ENCODE results near the gene TNK1.
"Not testable (repeated sequence)": the region's sequence is repeated elsewhere in the genome, so short reads cannot be mapped to it uniquely, and the experiment has no call there.

Gene TNK1

GRCh38 chr17:7348478-7349242 is 32.2 kb upstream of the TNK1 start:
- no peaks in the 10 kb centered on the region for H3K27me3 Mint-ChIP-seq
- DNase-seq (no peak), ATAC-seq (no peak)
- H3K4me3 Mint-ChIP-seq: no peak overlapping the region
- no peak overlapping the region for H3K27ac Mint-ChIP-seq
- peaks cover 29% of the 10 kb centered on the region for H3K4me1 Mint-ChIP-seq
- no peaks in the 10 kb centered on the region for H3K9me3 Mint-ChIP-seq
- peaks cover 12% of the 10 kb centered on the region for H3K36me3 Mint-ChIP-seq (ENCODE audit: low read depth)

DNA sequence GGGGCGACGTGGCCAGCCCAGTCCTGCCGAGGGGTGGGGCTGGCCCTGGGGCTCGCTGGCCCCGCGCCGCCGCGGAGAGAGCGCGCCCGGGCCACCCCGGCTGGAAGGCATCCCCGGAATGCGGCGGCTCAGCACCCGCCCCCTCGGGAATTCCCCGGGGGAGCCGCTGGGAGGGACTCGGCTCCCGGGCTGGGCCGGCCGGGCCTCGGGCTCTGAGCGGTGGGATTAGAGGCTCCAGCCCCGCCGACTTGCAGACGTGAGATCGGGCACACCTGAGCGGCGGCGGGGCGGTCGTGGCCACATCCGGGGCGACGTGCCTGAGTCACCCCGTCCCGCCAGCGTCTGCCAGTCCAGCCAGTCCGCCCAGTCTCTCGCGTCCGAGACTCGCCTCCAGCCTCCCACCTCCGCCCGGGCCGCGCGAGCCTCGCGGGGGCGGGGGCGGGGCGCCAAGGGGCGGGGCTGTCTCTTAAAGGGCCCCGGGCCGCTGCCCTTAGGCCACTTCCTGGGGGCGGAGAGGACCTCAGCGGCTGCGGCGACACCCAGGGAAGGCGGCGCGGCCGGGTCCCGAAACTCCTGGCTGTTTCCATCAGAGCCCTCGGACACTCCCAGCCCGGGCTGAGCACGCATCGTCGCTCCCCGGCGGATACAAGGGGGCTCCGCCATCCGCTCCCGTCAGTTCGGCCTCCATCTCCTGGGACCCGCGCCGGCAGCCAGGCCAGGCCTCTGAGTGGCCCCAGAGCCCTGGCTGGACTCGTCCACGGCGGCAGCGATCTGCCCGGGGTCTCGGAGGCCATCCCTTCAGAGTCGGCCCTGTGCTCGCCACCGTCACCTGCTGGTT is 29.0 kb upstream of the TNK1 start, which contains the start of gene KCTD11:
Gene KCTD11 (plus strand): TSS at position 498 of the 838 bp plus-strand sequence.
- peak; percentile 87 for DNase-seq
- Mint-ChIP-seq H3K27ac (peak within 1 kb of the TSS; percentile 78), H3K27me3 (no peaks in the 10 kb centered on the region), H3K9me3 (no peaks in the 10 kb centered on the region), H3K36me3 (ENCODE audit: low read depth) (peaks cover 12% of the 10 kb centered on the region), H3K4me3 (peak within 1 kb of the TSS; percentile 82), H3K4me1 (peaks cover 43% of the 10 kb centered on the region)
- ATAC-seq: peak; percentile 55

DNA sequence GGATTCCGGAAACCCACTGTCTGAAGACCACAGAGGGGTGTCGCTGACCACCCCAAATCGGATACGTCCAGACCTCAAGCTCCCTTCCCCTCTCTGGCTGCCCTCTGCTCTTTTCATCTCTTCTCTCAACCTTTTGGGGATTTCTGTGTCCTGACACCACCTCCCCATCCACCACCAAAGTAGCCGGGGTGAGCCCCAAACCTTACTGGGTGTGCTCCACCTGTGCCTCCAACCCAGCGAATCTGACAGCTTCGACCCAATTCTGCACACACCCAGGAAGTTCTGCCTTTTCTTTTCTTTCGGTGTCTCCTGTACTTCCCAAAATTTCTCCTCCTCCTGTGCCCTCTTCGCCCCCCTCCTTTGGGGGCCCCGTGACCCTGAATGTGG is 28.4 kb upstream of the TNK1 start:
- no peak for DNase-seq
- Mint-ChIP-seq H3K4me1 (peaks cover 43% of the 10 kb centered on the region), H3K27me3 (no peaks in the 10 kb centered on the region), H3K4me3 (peak overlapping the region; percentile 82), H3K9me3 (no peaks in the 10 kb centered on the region), H3K27ac (peak overlapping the region; percentile 78), H3K36me3 (ENCODE audit: low read depth) (peaks cover 12% of the 10 kb centered on the region)
- ATAC-seq: no peak

- no peaks in the 10 kb centered on the region for H3K9me3 Mint-ChIP-seq
- H3K4me3 Mint-ChIP-seq: peak overlapping the region; percentile 82
- H3K4me1 Mint-ChIP-seq: peaks cover 43% of the 10 kb centered on the region
- no peak for DNase-seq
- H3K27me3 Mint-ChIP-seq: no peaks in the 10 kb centered on the region
- no peak for ATAC-seq
- H3K27ac Mint-ChIP-seq: peak overlapping the region; percentile 78
- peaks cover 9% of the 10 kb centered on the region for H3K36me3 Mint-ChIP-seq (ENCODE audit: low read depth)
Observed at GRCh38 chr17:7352910-7353635, 27.8 kb upstream of the TNK1 start.

- ATAC-seq: peak; percentile 9
- peak; percentile 33 for DNase-seq
- Mint-ChIP-seq H3K4me3 (no peak overlapping the region), H3K27ac (peak overlapping the region; percentile 38), H3K9me3 (no peaks in the 10 kb centered on the region), H3K4me1 (peaks cover 41% of the 10 kb centered on the region), H3K36me3 (ENCODE audit: low read depth) (peaks cover 8% of the 10 kb centered on the region), H3K27me3 (no peaks in the 10 kb centered on the region)
Observed at GRCh38 chr17:7354262-7354843, 26.5 kb upstream of the TNK1 start.

DNA sequence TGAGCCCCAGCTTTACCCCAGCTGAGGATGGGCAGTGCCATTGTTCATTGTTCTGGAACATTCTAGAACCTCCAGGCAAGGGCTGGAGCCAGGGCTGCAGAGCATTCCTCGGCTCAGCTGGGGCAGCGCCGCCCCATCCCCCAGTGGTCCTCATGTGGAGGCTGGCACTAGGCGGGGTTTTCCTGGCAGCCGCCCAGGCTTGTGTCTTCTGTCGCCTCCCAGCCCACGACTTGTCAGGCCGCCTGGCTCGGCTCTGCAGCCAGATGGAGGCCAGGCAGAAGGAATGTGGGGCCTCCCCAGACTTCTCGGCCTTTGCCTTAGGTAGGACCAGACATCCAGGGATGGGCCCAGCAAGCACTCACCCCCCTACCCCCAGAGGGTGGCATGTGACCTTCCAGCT is 25.8 kb upstream of the TNK1 start, which contains the start of gene TMEM95:
Gene TMEM95 (plus strand): TSS at position 104 of the 400 bp plus-strand sequence. CDS start 49 bp downstream, at position 153.
- Mint-ChIP-seq H3K36me3 (ENCODE audit: low read depth) (peaks cover 5% of the 10 kb centered on the region), H3K9me3 (no peaks in the 10 kb centered on the region), H3K4me1 (peaks cover 37% of the 10 kb centered on the region), H3K4me3 (no peak within 1 kb of the TSS), H3K27me3 (no peaks in the 10 kb centered on the region), H3K27ac (peak within 1 kb of the TSS; percentile 38)
- no peak for DNase-seq
- ATAC-seq: no peak

DNA sequence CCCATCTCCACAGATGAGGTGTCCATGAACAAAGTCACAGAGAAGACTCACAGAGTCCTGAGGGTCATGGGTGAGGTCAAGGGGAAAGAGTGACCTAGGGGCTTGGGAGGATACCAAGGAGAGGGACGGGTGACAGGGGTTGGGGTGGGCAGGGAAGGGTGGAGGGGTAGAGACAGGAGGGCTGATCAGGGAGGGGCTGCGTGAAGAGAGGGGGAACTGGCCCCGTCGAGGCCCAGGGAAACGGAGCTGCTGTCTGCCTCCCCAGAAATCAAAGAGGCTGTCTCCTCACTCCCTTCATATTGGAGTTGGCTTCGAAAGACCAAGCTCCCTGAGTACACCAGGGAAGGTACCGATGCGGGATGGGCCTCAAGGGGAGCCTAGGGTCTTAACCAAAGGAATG is 25.3 kb upstream of the TNK1 start:
- Mint-ChIP-seq H3K36me3 (ENCODE audit: low read depth) (peaks cover 5% of the 10 kb centered on the region), H3K27ac (no peak overlapping the region), H3K4me1 (peaks cover 33% of the 10 kb centered on the region), H3K9me3 (no peaks in the 10 kb centered on the region), H3K4me3 (no peak overlapping the region), H3K27me3 (no peaks in the 10 kb centered on the region)
- ATAC-seq (no peak), DNase-seq (no peak)

DNA sequence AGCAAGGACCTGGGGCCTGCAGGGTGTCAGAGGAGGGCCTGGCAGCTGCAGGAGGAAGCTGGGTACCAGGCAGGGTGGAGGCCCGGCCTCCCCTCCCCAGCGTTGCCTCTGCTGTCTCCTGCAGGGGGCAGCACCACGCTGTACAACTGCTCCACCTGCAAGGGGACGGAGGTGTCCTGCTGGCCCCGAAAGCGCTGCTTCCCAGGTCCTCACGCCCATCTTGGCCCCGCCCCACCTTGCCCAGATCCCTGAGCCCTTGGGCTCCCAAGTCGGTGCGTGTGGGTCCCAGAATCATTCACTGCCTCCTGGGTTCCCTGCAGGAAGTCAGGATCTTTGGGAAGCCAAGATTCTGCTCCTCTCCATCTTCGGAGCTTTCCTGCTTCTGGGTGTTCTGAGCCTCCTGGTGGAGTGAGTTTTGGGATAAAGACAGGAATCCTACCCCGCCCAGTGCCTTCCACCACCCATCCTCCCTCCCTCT is 24.8 kb upstream of the TNK1 start:
- peaks cover 5% of the 10 kb centered on the region for H3K36me3 Mint-ChIP-seq (ENCODE audit: low read depth)
- ATAC-seq (peak; percentile 77), DNase-seq (peak; percentile 91)
- H3K27ac Mint-ChIP-seq: no peak overlapping the region
- H3K4me1 Mint-ChIP-seq: peaks cover 28% of the 10 kb centered on the region
- H3K9me3 Mint-ChIP-seq: no peaks in the 10 kb centered on the region
- no peak overlapping the region for H3K4me3 Mint-ChIP-seq
- H3K27me3 Mint-ChIP-seq: no peaks in the 10 kb centered on the region

- Mint-ChIP-seq H3K36me3 (ENCODE audit: low read depth) (peaks cover 2% of the 10 kb centered on the region), H3K27ac (no peak overlapping the region), H3K4me1 (peaks cover 25% of the 10 kb centered on the region), H3K9me3 (no peaks in the 10 kb centered on the region), H3K4me3 (no peak overlapping the region), H3K27me3 (peaks cover 2% of the 10 kb centered on the region)
- ATAC-seq (no peak), DNase-seq (no peak)
Observed at GRCh38 chr17:7356756-7357155, 24.1 kb upstream of the TNK1 start.

GRCh38 chr17:7357381-7357780 is 23.5 kb upstream of the TNK1 start:
- Mint-ChIP-seq H3K36me3 (ENCODE audit: low read depth) (peaks cover 2% of the 10 kb centered on the region), H3K27ac (no peak overlapping the region), H3K9me3 (no peaks in the 10 kb centered on the region), H3K4me3 (no peak overlapping the region), H3K4me1 (peaks cover 23% of the 10 kb centered on the region), H3K27me3 (peaks cover 2% of the 10 kb centered on the region)
- DNase-seq (no peak), ATAC-seq (no peak)

GRCh38 chr17:7361906-7362305 is 19.0 kb upstream of the TNK1 start:
- H3K9me3 Mint-ChIP-seq: no peaks in the 10 kb centered on the region
- ATAC-seq (no peak), DNase-seq (no peak)
- H3K27me3 Mint-ChIP-seq: peaks cover 2% of the 10 kb centered on the region
- no peaks in the 10 kb centered on the region for H3K4me1 Mint-ChIP-seq
- no peak overlapping the region for H3K4me3 Mint-ChIP-seq
- H3K27ac Mint-ChIP-seq: no peak overlapping the region
- H3K36me3 Mint-ChIP-seq (ENCODE audit: low read depth): no peaks in the 10 kb centered on the region

- Mint-ChIP-seq H3K27ac (no peak overlapping the region), H3K27me3 (peaks cover 2% of the 10 kb centered on the region), H3K9me3 (no peaks in the 10 kb centered on the region), H3K4me1 (no peaks in the 10 kb centered on the region), H3K36me3 (ENCODE audit: low read depth) (no peaks in the 10 kb centered on the region), H3K4me3 (no peak overlapping the region)
- no peak for ATAC-seq
- no peak for DNase-seq
Observed at GRCh38 chr17:7363311-7363710, 17.6 kb upstream of the TNK1 start.

DNA sequence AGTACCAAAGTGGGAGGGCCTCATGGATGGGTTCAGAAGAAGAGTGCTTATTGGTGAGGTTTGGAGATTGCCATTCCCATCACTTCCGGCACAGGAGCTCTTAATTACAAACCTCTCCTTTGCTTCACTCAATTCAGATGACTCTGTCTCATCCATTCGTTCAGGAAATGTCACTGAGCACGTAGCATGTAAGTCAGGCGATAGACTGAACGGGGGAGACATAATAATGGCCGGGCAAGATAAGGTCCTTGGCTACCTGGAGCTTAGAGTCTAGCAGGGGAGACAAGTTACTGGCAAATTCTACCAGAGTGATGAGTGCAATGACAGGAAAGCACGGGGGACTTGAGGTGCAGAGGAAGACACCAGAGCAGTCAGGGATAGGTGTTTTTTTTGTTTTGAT is 14.9 kb upstream of the TNK1 start:
- not testable (repeated sequence) for H3K4me3 Mint-ChIP-seq; H3K27ac Mint-ChIP-seq; H3K4me1 Mint-ChIP-seq; DNase-seq; H3K36me3 Mint-ChIP-seq (ENCODE audit: low read depth); H3K27me3 Mint-ChIP-seq; ATAC-seq; H3K9me3 Mint-ChIP-seq

- Mint-ChIP-seq H3K27me3 (no peaks in the 10 kb centered on the region), H3K36me3 (ENCODE audit: low read depth) (no peaks in the 10 kb centered on the region), H3K27ac (no peak overlapping the region), H3K4me3 (no peak overlapping the region), H3K9me3 (no peaks in the 10 kb centered on the region), H3K4me1 (no peaks in the 10 kb centered on the region)
- no peak for ATAC-seq
- DNase-seq: no peak
Observed at GRCh38 chr17:7367083-7367482, 13.8 kb upstream of the TNK1 start.
